Measurements from ENCODE around the gene ABCG1. TPM values are rescaled to one million over a fixed set of nuclear protein-coding genes. Genes with fewer than 3 reads are reported as not detected.
A peak's percentile ranks its signal among the peaks of the same experiment; 100 is the strongest.

ABCG1 gene
- polyA plus RNA-seq, 2 of the 4 experiments (the other 2 are of a cell fraction): 2.3 to 5.1 TPM

- TF ChIP-seq ELK1 (IDR thresholded peaks at IDR 0.05; ENCODE audit: low read depth, low read length): no peak
- no peak for TF ChIP-seq FOSB (CRISPR knock-in tag; IDR thresholded peaks at IDR 0.05)
These were observed 19.4 kb downstream of the ABCG1 start (continued) for GRCh38 chr21:42238185-42238934.

GRCh38 chr21:42239556-42239955 is 20.6 kb downstream of the ABCG1 start:
- 74% methylated on average over 5 of the region's 8 CpGs for WGBS (ENCODE audit: missing lambda C conversion rate)
- ChIA-PET POLR2A (no interaction called here), CTCF (interaction anchor here (0.6 to 3.3 kb wide), 4 partner anchors 10 to 1594 kb away, joined by 3 to 12 read pairs (median 3); no protein-coding TSS in a partner anchor)
- no peak for FAIRE-seq
- H3K9me3 ChIP-seq: no peaks in the 10 kb centered on the region
- H3K27ac ChIP-seq: no peak overlapping the region
- no peak for DNase-seq (ENCODE audit: low read depth in 1 of 2, low spot score in 1 of 2)
- TF ChIP-seq CBX8 (IDR thresholded peaks at IDR 0.05) (no peak), CTCF (IDR thresholded peaks at IDR 0.05) (no peak)
- H3K4me2 ChIP-seq: no peak overlapping the region
- peaks cover 6% of the 10 kb centered on the region; the same call in 2 of the 3 replicates for H3K4me1 ChIP-seq
- no peak overlapping the region for H3K4me3 ChIP-seq
- no peak for ATAC-seq

GRCh38 chr21:42239973-42240372 is 21.0 kb downstream of the ABCG1 start:
- CTCF ChIA-PET: interaction anchor here (0.6 to 3.3 kb wide), 4 partner anchors 17 to 1594 kb away, joined by 3 to 12 read pairs (median 4); no protein-coding TSS in a partner anchor
- TF ChIP-seq BHLHE40 (IDR thresholded peaks at IDR 0.05; ENCODE audit: low read depth, low read length) (no peak), HEYL (CRISPR knock-in tag; IDR thresholded peaks at IDR 0.05) (no peak), REST (IDR thresholded peaks at IDR 0.05) (no peak), CBX8 (IDR thresholded peaks at IDR 0.05) (no peak), EHF (CRISPR knock-in tag; IDR thresholded peaks at IDR 0.05) (no peak), POLR2A (IDR thresholded peaks at IDR 0.05; ENCODE audit: low read length) (no peak), MAFK (IDR thresholded peaks at IDR 0.05; ENCODE audit: partially characterized antibody) (no peak), EP300 (IDR thresholded peaks at IDR 0.05) (no peak), CHD2 (IDR thresholded peaks at IDR 0.05; ENCODE audit: low read length, partially characterized antibody) (no peak), ZNF302 (CRISPR knock-in tag; IDR thresholded peaks at IDR 0.05) (no peak), MAZ (IDR thresholded peaks at IDR 0.05; ENCODE audit: borderline replicate concordance, low read depth, low read length) (no peak), JUN (IDR thresholded peaks at IDR 0.05) (no peak), JUNB (IDR thresholded peaks at IDR 0.05) (no peak)
- POLR2A ChIA-PET: no interaction called here
- Histone ChIP-seq H3K4me1 (peaks cover 4% of the 10 kb centered on the region; the same call in 2 of the 3 replicates), H3K27ac (no peak overlapping the region), H3K9me3 (no peaks in the 10 kb centered on the region), H3K4me2 (no peak overlapping the region), H3K4me3 (no peak overlapping the region)
- WGBS (ENCODE audit: missing lambda C conversion rate): 85% methylated on average over 2 of the region's 8 CpGs
- ATAC-seq (0 out of 6 replicates have a peak, but pooled peaks have one; percentile 30 to 50), DNase-seq (ENCODE audit: low read depth in 1 of 2, low spot score in 1 of 2) (no peak), FAIRE-seq (no peak)
